HFFc6 (cell line): ENCODE data around the gene TDRKH. TPM values are rescaled to one million over a fixed set of nuclear protein-coding genes. Genes with fewer than 3 reads are reported as not detected.

Source experiments
- DNase-seq: peaks from one replicate; pipeline ENCODE4 v3.0.0-alpha.2; 2018
- H3K27ac Mint-ChIP-seq: 2 replicates; pipeline ENCODE4 v1.8.0; 2020; ENCODE audit warnings: mild to moderate bottlenecking, mixed read lengths
- H3K27me3 Mint-ChIP-seq: 2 replicates; pipeline ENCODE4 v1.8.0; 2021; ENCODE audit warnings: mild to moderate bottlenecking, moderate library complexity, mixed read lengths; ENCODE audit not compliant: insufficient read depth
- H3K36me3 Mint-ChIP-seq: 2 replicates; pipeline ENCODE4 v1.8.0; 2021; ENCODE audit warnings: low read depth, mixed read lengths
- H3K4me1 Mint-ChIP-seq: 2 replicates; pipeline ENCODE4 v1.8.0; 2020; ENCODE audit warnings: low read depth, mixed read lengths
- H3K4me3 Mint-ChIP-seq: 2 replicates; pipeline ENCODE4 v1.8.0; 2020; ENCODE audit warnings: mild to moderate bottlenecking, moderate library complexity, mixed read lengths
- H3K9me3 Mint-ChIP-seq: 2 replicates; pipeline ENCODE4 v1.8.0; 2020; ENCODE audit warnings: mild to moderate bottlenecking, mixed read lengths
- CTCF ChIP-seq: fragments of 200-600 bp; sonication (generic); IDR thresholded peaks from 2 replicates; pipeline ENCODE4 v1.5.0; 2021; ENCODE audit warnings: antibody characterized with exemption, mild to moderate bottlenecking
- total RNA-seq, 6 experiments: library from RNA; stranded (reverse); fragmentation: NEBNext Ultra II Directional; extraction: Animal tissue kit (Norgen Biotek cat#: 25700); gene quantifications; 2 replicates in 1 of 6; 3 replicates in 5 of 6; pipeline ENCODE4 v1.2.3, GENCODE V29; 2021

TDRKH gene
- total RNA-seq, 6 experiments from 2014 or later, result 1.1 to 2.0 (median 1.5) TPM

- Mint-ChIP-seq H3K4me3 (no peak overlapping the region), H3K4me1 (peaks cover 6% of the 10 kb centered on the region; the same call in 1 of the 2 replicates), H3K27me3 (peaks cover 45% of the 10 kb centered on the region), H3K27ac (no peak overlapping the region), H3K9me3 (no peaks in the 10 kb centered on the region), H3K36me3 (no peaks in the 10 kb centered on the region)
- DNase-seq, result no peak
- no peak for TF ChIP-seq CTCF
Measured at GRCh38 chr1:151828921-151829320, 38.6 kb upstream of the TDRKH start.

- peaks cover 6% of the 10 kb centered on the region; the same call in 1 of the 2 replicates for H3K4me1 Mint-ChIP-seq
- DNase-seq, result no peak
- H3K4me3 Mint-ChIP-seq, result no peak overlapping the region
Measured at GRCh38 chr1:151827853-151828252, 37.6 kb upstream of the TDRKH start.

GRCh38 chr1:151825751-151826660 is 35.7 kb upstream of the TDRKH start:
- no peak for TF ChIP-seq CTCF
- peaks cover 49% of the 10 kb centered on the region for H3K27me3 Mint-ChIP-seq
- H3K36me3 Mint-ChIP-seq, result no peaks in the 10 kb centered on the region
- no peak overlapping the region for H3K27ac Mint-ChIP-seq
- H3K4me1 Mint-ChIP-seq, result peaks cover 6% of the 10 kb centered on the region; the same call in 1 of the 2 replicates
- no peak for DNase-seq
- H3K9me3 Mint-ChIP-seq, result no peaks in the 10 kb centered on the region
- no peak overlapping the region for H3K4me3 Mint-ChIP-seq

More at GRCh38 chr1:151827853-151828252, 37.6 kb upstream of the TDRKH start:
- Mint-ChIP-seq H3K27me3 (peaks cover 49% of the 10 kb centered on the region), H3K27ac (no peak overlapping the region), H3K36me3 (no peaks in the 10 kb centered on the region), H3K9me3 (no peaks in the 10 kb centered on the region)
- TF ChIP-seq CTCF, result no peak

GRCh38 chr1:151825204-151825603 is 34.9 kb upstream of the TDRKH start:
- no peak for TF ChIP-seq CTCF
- Mint-ChIP-seq H3K36me3 (no peaks in the 10 kb centered on the region), H3K4me3 (no peak overlapping the region), H3K9me3 (no peaks in the 10 kb centered on the region), H3K27me3 (peaks cover 57% of the 10 kb centered on the region), H3K4me1 (peaks cover 6% of the 10 kb centered on the region), H3K27ac (no peak overlapping the region)
- no peak for DNase-seq

GRCh38 chr1:151823175-151823574 is 32.9 kb upstream of the TDRKH start:
- no peak overlapping the region for H3K4me3 Mint-ChIP-seq
- H3K27ac Mint-ChIP-seq, result no peak overlapping the region
- H3K9me3 Mint-ChIP-seq, result no peaks in the 10 kb centered on the region
- no peaks in the 10 kb centered on the region for H3K36me3 Mint-ChIP-seq
- no peak for DNase-seq
- no peaks in the 10 kb centered on the region; the same call in 1 of the 2 replicates for H3K4me1 Mint-ChIP-seq
- no peak for TF ChIP-seq CTCF
- peaks cover 60% of the 10 kb centered on the region for H3K27me3 Mint-ChIP-seq
